Motor neuron (in vitro differentiated cells): ENCODE measurements around the gene METTL27. TPM values are rescaled to one million over a fixed set of nuclear protein-coding genes. Genes with fewer than 3 reads are reported as not detected.
"Not testable (repeated sequence)": the region's sequence is repeated elsewhere in the genome, so short reads cannot be mapped to it uniquely, and the experiment has no call there.

Source experiments
- ATAC-seq, 8 experiments: fragments of 200-7000 bp; cut with Tn5 transposase; replicated peaks in 6 of 8; 2 replicates each; pipeline ENCODE4 v1.8.0; 2021; ENCODE audit warnings: mild to moderate bottlenecking in 8 of 8, moderate library complexity in 8 of 8
- H3K27ac ChIP-seq, 2 donors: fragments of 250-450 bp; sonication (Bioruptor Pico); 2 replicates each; pipeline ENCODE4 v1.9.0; 2021; ENCODE audit warnings: antibody characterized with exemption in 2 of 2, mild to moderate bottlenecking in 2 of 2, moderate library complexity in 1 of 2
- H3K4me1 ChIP-seq, 2 donors: fragments of 250-450 bp; sonication (Bioruptor Pico); replicated peaks in 1 of 2; 2 replicates each; pipeline ENCODE4 v1.6.1; 2021; ENCODE audit warnings: antibody characterized with exemption in 2 of 2, mild to moderate bottlenecking in 2 of 2, moderate library complexity in 1 of 2
- H3K4me3 ChIP-seq, 5 donors: fragments of 250-450 bp; sonication (Bioruptor Pico); 2 replicates each; pipeline ENCODE4 v1.9.0; 2021; ENCODE audit warnings: antibody characterized with exemption in 5 of 5, mild to moderate bottlenecking in 5 of 5, moderate library complexity in 4 of 5
- WGBS, 10 experiments: fragments of 450-650 bp; shearing (Covaris generic); methylation state at CpG; one replicate each; pipeline ENCODE4 v1.0.0; 2022; 5-methylcytosine and 5-hydroxymethylcytosine counted together
- in situ Hi-C, 9 experiments: fragments of 400-800 bp; cut with MboI; loops; one replicate each; pipeline ENCODE4 v1.15.0; 2021; ENCODE audit warnings: low sequenced_read_pairs in 9 of 9, low pct_unique_long_range_greater_than_20kb in 2 of 9; ENCODE audit not compliant: unreplicated experiment in 9 of 9
- total RNA-seq, 8 experiments: library from RNA; unstranded; fragments of 300-600 nt; gene quantifications; 2 replicates each; pipeline versions ENCODE4 v1.2.3 to v1.2.4, GENCODE V29; 2022

METTL27 gene
- total RNA-seq, 8 experiments from 2014 or later: 0.29 to 6.8 (median 0.87) TPM

- H3K4me1 ChIP-seq, in situ Hi-C loops, H3K27ac ChIP-seq, ATAC-seq, H3K4me3 ChIP-seq: not testable (repeated sequence)
Observed at GRCh38 chr7:73795188-73795587, 47.1 kb downstream of the METTL27 start.

DNA sequence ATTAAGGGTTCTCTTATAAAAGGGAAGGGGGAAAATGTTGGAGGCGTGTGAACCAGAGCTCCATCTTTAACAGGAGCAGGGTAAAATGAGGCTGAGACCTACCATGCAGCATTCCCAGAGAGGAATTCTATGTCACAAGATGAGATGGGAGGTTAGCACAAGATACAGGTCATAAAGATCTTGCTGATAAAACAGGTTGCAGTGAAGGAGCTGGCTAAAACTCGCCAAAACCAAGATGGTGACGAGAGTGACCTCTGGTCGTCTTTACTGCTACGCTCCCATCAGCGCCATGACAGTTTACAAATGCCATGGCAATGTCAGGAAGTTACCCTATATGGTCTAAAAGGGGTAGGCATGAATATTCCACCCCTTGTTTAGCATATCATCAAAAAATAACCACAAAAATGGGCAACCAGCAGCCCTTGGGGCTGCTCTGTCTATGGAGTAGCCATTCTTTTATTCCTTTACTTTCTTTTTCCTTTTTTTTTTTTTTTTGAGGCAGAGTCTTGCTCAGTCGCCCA lies 51.1 kb downstream of the METTL27 start:
- H3K27ac ChIP-seq, H3K4me1 ChIP-seq, in situ Hi-C loops, H3K4me3 ChIP-seq, ATAC-seq: not testable (repeated sequence)
- WGBS, 10 experiments: 20 to 96% (median 93%) methylated on average over 1 to 6 of the region's 7 CpGs; no CpG with 5 or more reads in 5 of the 10 experiments

DNA sequence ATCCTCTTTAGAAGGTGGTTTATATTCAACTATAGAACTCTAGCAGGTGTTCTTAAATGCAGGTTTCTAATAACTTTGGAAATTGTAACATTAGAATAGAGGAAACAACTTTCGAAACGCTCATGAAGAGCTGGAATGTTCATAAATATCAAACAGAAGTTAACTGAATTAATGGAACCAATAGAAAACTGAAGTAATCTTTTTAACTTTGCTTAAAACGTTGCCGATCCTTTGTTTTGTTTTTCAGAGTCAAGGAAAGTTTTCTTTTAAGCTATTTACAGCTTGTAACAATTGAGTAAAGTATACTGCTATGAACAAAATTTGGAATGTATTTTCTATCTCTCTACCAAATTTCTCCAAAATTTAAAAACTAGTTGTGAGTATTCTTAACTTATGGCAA lies 53.3 kb downstream of the METTL27 start:
- no peak for ATAC-seq
- H3K4me3 ChIP-seq: no peak overlapping the region
- in situ Hi-C loops: no loop called here
- peaks cover 0 to 5% of the 10 kb centered on the region in 2 donors for H3K4me1 ChIP-seq
- WGBS, 10 experiments: 35 to 91% (median 82%) methylated on average over 1 to 4 of the region's 4 CpGs
- H3K27ac ChIP-seq: no peak overlapping the region

- H3K4me3 ChIP-seq, H3K4me1 ChIP-seq, H3K27ac ChIP-seq, in situ Hi-C loops, ATAC-seq: not testable (repeated sequence)
- WGBS, 10 experiments: 50 to 100% (median 69%) methylated on average over 1 of the region's 1 CpG; no CpG with 5 or more reads in 2 of the 10 experiments
Observed at GRCh38 chr7:73787786-73788048, 54.6 kb downstream of the METTL27 start.

DNA sequence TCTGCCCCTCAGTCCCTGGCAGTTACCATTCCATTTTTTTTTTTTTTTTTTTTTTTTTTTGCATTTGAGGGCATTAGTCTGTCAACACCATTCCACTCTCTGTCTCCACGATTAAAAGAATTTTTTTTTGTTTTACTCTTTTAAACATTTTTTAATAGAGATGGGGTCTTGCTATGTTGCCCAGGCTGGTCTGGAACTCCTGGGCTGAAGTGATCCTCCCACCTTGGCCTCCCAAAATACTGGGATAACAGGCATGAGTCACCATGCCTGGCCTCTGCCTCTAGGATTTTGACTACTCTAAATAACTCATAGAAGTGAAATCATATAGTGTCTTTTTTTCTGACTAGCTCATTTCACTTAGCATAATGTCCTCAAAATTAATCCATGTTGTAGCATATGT lies 55.7 kb downstream of the METTL27 start:
- no peak overlapping the region for H3K4me3 ChIP-seq
- 11 to 100% (median 75%) methylated on average over 1 of the region's 1 CpG; no CpG with 5 or more reads in 1 of the 10 experiments for WGBS, 10 experiments
- H3K27ac ChIP-seq: no peak overlapping the region
- no peak for ATAC-seq
- in situ Hi-C loops: no loop called here
- no peaks in the 10 kb centered on the region for H3K4me1 ChIP-seq

Other genes starting within 250 kb of the METTL27 start
- gene MLXIPL, start 218.0 kb downstream of the METTL27 start, total RNA-seq: 10 to 100 TPM in 1 of 8 experiments, 1 to 10 TPM in 2, under 1 TPM in 5; 0.50 to 13.1 (median 0.92) TPM
- 10 to 100 TPM in 5 of 8 experiments, 1 to 10 TPM in 2, under 1 TPM in 1; 0.71 to 27.7 (median 13.8) TPM for gene VPS37D, start 174.7 kb downstream of the METTL27 start, total RNA-seq
- 10 to 100 TPM in 3 of 8 experiments, 1 to 10 TPM in 5; 5.1 to 13.9 (median 7.8) TPM for gene DNAJC30, start 159.1 kb downstream of the METTL27 start, total RNA-seq
- gene BUD23, start 158.9 kb downstream of the METTL27 start, total RNA-seq: 10 to 100 TPM; 31.6 to 85.7 (median 49.2) TPM
- 10 to 100 TPM in 7 of 8 experiments, 1 to 10 TPM in 1; 7.1 to 50.5 (median 17.0) TPM for gene STX1A, start 122.8 kb downstream of the METTL27 start, total RNA-seq
- 10 to 100 TPM in 6 of 8 experiments, 1 to 10 TPM in 2; 6.4 to 22.0 (median 13.3) TPM for gene ABHD11, start 103.7 kb downstream of the METTL27 start, total RNA-seq
- gene CLDN3, start 72.2 kb downstream of the METTL27 start, total RNA-seq: 1 to 10 TPM in 4 of 8 experiments, under 1 TPM in 3, not detected in 1; 0.21 to 3.9 (median 1.3) TPM
- gene CLDN4, start 11.5 kb downstream of the METTL27 start, total RNA-seq: 1 to 10 TPM in 6 of 8 experiments, under 1 TPM in 2; 0.17 to 2.7 (median 1.3) TPM
- gene TMEM270, start 18.6 kb upstream of the METTL27 start, total RNA-seq: not detected
- 1 to 10 TPM in 6 of 8 experiments, under 1 TPM in 2; 0.69 to 7.7 (median 2.0) TPM for gene ELN, start 185.7 kb upstream of the METTL27 start, total RNA-seq
- 10 to 100 TPM; 25.7 to 64.5 (median 34.1) TPM for gene LIMK1, start 241.3 kb upstream of the METTL27 start, total RNA-seq